Stimulated activated CD4-positive, alpha-beta T cell treated with anti-CD3 and anti-CD28 coated beads, Interleukin-4, amount 100 ng/mL, for 24 hours (primary cell): ENCODE data around the gene TMEFF1.
A peak's percentile ranks its signal among the peaks of the same experiment; 100 is the strongest.
"Not testable (repeated sequence)": the region's sequence is repeated elsewhere in the genome, so short reads cannot be mapped to it uniquely, and the experiment has no call there.

Experiments
- DNase-seq: peaks from one replicate; pipeline ENCODE4 v3.0.0-alpha.2; 2020

TMEFF1 gene, protein sequence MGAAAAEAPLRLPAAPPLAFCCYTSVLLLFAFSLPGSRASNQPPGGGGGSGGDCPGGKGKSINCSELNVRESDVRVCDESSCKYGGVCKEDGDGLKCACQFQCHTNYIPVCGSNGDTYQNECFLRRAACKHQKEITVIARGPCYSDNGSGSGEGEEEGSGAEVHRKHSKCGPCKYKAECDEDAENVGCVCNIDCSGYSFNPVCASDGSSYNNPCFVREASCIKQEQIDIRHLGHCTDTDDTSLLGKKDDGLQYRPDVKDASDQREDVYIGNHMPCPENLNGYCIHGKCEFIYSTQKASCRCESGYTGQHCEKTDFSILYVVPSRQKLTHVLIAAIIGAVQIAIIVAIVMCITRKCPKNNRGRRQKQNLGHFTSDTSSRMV

DNA sequence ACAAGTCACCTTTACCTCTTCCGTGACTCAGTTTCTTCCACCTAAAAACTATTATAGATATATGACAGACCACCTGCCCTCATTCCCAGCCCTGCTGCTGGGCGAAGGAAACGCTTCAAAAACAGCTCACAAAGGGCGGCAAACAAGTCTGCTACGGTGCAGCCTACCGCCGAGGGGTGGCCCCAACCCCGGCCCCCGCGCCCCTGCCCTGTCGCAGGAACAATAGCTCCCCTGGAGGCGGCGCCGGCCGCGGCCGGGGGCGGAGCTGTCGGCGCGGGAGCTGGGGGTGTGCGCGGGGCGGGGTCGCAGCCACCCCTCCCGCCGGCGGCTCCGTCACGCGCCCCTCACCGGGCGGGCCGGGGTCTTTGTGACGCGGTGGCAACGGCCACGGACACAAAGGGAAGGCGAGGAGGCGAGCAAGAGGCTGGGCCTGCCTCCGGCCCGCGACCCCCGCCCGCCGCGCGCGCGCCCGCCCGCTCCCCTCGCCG, at the start of gene TMEFF1:
Gene TMEFF1, plus strand, starts transcription at position 362 of the 488 bp plus-strand sequence. CDS start 396 bp downstream, outside the sequence.
- DNase-seq = peak; percentile 22

DNA sequence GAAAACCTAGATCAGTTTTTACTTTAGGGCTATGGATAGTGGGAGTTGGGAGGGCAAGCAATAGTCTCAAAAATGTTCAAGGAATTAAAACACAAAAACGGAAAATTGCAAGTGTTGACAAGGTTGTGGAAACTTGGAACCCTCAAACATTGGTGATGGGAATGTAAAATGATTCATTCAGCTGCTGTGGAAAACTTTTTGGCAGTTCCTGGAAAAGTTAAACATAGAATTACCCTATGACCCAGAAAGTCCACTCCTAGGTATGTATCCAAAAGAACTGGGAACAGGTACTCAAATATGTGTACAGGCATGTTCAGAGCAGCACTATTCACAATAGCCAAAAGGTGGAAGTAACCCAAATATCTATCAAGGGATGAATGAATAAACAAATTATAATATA, 47.2 kb upstream of the TMEFF1 start:
- no peak for DNase-seq

DNA sequence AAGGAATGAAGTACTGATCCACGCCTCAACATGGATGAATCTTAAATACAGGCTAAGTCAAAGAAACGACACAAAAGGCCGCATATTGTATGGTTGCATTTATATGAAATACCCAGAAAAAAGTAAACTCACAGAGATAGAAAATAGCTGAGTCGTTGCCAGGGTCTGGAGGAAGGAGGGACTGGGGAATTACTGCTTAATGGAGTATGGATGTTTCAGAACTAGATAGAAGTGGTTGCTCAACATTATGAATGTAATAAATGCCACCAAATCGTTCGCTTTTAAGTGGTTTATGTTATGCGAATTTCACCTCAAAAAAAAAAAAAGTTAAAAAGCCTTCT, 46.8 kb upstream of the TMEFF1 start:
- no peak for DNase-seq

DNA sequence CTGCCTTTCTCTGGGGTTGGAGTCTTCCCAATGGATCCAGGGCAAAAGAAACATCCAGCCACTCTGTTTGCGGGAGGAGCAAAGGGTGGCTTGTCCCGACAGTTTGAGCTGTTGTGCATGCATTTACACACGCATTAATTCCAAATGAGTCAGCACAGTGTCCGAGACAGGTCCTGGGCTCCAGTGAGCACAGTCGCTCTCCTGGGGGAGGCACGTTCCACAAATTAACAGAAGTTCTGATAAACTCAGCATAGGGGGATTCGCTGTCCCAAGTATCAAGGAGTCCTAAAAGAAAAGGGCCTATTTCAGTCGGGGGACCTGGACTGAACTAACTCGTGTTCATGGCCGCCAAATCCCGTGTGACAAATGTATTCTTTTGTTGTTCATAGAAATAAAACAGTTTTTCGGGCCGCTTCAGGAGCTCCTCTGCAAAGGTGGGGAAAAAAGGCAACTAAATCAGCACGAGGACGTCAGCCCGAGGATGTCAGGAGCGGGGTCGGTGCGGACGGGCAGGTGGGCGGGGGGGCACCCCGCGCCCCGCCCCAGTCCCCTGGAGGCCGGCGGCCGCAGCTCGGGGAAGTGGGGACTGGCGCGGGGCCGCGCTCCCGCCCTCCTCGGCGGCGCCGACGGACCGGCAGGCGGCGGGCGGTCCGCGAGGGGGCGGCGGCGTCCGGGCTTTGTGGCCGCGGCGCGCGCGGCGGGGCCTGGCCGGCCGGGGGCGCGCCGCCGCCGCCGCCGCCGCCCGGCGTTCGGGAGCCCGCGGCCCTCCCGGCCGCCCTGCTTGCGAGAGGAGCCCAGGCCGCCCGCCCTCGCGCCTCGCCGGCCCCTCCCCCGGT, 46.2 kb upstream of the TMEFF1 start, which contains the start of gene MSANTD3:
Gene MSANTD3, plus strand, starts transcription at position 614 of the 836 bp plus-strand sequence. CDS start 14,796 bp downstream, outside the sequence.
- DNase-seq = peak; percentile 37

DNA sequence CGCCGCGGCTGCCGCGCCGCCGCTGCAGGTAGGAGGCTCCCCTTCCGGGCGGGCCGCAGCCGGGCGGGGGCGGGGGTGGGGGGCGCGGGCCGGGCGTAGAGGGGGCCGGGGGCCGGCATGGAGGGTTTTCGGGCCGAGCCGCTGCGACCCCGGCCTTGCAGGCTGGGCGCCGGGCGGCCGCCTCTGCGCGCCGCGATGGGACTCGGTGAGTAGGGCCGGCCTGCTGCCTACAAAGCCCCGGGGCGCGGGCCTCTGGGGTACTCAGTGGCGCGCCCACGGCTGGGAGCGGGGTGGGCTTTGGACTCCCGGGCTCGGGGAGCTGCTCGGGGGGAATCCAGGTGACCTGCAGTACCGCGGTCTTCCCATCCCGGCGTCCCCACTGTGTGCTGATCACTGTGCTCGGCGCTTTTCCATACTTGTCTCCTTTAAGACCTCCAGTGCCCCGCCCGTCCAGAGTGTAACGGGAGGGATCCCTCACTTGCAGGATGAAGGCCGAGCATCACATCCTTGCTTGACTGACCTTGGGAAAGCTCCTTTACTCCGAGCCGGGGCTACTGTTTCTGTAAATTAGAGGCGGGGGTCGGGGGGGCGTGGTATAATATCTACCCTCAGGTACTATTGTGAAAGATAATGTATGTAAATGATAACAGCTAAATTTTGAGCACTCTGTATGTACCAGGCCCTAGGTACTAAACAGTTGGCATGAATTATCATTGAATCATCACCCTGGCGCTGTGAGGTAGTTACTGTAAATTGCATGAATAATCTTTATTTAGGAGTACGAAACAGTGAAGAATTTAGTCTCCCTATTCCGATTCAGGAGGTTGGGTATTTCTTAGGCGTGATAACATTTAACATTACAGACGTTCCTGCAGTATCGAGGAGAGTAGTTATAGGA, 45.3 kb upstream of the TMEFF1 start:
- DNase-seq = peak; percentile 22

DNA sequence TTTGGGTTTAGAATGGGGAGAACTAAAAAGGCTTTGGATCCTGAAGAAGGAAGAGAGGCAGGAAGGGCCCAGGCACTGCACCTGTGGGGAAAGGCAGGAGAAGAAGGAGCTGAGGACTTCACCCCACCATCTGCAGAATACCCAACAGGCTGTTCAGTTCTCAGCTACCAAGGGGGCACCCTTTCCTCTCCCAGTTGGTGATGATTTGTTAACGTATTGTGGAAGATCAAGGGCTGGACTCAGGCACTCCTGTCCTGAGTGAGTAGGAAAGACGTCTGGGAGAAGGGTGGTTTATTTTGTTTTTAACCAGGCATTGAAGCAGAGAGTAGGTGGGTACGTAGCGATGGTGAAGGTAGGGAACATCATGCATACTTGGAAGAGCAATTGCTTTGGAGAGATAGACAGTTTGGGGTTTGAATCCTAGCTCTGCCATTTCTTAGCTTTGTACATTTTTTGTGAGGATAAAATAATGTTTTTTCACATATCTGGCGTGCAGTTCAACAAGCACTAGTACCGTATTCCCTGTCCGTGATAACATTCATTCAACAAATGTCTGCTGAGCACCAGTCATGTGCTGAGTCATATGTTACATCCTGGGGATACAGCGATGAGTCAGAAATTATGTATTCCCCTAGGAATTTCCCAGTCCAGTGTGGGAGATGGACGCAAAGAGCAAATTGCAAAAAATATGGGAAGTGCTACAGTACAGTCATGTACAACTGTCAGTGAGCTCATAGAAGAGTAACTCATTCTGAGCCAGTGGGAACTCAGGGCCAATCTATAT, 43.9 kb upstream of the TMEFF1 start:
- no peak for DNase-seq

DNA sequence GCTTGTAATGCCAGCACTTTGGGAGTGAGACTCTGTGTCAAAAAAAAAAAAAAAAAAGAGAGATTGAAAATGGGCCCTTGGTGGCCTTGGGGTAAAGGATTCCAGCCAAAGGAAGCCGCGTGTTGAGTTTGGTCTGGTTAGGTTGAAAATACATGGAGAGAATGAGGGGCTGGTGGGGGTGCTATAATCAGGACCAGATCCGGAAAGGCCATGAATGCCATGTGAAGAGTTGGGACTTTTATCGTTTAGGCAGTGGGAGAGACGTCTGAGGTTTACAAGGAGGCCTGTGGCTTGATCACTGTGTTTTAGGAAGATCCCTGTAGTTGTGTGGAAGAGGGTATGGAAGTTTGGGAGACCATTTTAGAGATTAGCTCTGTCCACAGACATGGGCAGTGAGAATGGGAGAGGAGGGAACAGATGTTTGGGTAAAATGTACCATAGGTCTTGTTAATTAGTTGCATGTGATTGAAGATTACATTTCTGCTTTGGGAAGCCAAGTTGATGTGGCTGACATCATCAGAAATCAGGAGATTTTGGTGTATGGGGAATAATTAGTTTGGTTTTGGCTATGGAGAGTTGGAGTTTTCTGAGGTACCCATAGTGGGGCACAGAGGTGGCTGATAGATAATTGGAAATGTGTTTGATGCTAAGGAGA, 42.5 kb upstream of the TMEFF1 start:
- DNase-seq = no peak

DNA sequence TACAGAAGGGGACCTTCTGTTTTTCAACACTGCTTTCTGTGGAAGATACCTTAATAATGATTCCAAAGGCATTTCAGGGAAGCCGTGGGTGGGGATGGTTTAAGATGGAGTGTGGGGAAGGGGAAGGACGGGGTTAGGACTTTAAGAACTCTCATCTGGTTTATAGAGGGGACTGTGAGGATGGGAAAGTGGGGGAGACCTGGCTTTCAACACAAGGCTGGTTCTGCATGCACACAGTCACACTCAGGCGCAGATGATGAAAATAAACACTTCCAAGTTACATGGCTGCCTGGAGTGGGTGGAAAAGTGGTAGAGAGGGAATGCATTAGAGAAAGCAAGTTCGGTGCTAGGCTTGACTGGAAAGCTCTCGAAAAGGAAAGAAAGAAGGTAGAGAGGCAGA, 41.1 kb upstream of the TMEFF1 start:
- DNase-seq = no peak

DNA sequence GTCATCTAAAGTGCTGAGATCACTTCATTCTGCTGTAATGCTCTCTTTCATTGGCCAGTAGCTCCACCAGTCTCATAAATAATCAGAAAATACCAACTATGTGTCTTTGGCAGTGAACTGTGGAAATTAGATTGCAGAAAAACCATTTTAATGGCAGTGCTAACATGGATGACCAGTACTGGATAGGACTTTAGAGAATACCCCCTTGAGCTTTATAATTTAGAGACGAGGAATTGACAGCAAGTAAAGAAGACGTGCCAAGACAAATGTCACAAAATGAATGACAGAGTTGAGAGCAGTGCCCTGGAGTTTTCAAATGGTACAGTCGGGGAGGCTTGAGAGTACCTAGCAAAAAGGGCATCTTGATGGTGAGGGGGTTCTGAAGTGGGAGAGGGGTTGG, 40.2 kb upstream of the TMEFF1 start:
- DNase-seq = no peak

DNA sequence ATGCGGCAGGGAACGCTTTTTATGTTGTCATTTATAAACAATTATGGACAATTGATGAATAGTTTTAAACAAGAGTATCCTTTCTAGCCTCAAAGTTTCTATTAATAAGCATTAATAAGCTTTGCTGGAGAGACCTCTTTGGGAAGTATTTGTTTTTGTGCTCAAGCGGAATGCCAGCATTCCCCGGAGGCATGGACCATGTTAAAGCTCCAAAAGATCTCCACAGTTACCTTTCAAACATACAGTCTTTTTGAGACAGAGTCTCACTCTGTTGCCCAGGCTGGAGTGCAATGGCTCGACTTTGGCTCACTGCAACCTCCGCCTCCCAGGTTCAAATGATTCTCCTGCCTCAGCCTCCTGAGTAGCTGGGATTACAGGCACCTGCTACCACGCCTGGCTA, 36.4 kb upstream of the TMEFF1 start:
- DNase-seq = no peak

DNA sequence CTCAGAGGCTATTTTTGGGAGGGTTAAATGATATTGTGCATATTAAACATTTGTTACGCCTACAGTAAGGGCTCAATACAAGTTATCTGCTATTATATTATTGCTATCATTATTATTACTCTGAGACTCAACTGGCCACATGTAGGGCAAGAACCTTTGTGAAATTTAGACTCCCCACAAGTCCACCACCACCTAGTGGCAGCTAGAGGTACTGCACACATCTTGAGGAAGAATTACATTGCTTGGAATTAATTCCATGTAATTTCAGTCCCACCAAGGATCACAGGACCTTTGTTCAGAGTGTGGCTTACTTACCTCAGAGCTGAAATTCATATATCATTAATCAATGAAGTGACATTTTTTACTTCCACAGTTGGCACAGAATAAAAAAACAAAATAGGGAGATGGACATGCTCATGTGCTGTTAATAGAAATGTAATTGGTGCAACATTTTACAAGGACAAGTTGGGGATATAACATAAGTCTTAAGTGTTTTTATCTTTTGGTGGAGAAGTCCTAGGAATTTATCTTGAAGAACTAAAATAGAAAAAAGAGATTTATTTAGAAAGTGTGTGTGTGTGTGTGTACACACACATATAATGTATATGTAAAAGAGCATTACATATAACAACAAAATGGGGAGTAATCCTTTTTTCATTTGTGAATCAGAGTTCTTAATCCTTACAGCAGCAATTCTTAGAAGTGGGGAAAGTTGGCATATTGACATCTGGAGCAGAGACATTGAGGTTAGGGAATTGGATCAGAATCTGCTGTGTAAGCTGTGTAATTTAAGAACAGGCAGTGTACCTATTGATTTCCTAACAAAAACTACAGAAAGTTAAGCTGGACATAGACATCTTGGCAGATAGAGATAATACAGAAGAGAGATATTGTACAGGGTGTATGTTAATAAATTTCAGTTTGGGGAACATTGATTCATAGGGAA, 34.8 kb upstream of the TMEFF1 start:
- DNase-seq = peak; percentile 74

DNA sequence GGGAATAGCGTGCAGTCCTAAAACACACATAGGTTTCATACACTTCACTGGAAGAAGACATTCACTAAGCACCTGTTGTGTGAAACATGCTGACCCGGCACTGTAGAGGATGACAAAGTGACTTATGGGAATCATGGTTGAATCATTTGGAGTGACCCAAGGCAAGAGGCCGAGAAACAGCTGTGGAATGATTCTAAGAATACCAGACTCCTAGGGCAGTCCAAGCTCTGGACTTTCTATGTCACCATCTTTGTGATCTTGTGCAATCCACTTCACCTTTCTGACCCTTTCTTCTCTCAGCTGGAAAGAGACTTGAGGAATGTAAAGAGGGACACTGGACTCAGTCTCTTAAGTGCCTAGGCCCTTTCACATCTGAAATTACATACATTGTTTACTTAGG, 32.9 kb upstream of the TMEFF1 start:
- DNase-seq = no peak

DNA sequence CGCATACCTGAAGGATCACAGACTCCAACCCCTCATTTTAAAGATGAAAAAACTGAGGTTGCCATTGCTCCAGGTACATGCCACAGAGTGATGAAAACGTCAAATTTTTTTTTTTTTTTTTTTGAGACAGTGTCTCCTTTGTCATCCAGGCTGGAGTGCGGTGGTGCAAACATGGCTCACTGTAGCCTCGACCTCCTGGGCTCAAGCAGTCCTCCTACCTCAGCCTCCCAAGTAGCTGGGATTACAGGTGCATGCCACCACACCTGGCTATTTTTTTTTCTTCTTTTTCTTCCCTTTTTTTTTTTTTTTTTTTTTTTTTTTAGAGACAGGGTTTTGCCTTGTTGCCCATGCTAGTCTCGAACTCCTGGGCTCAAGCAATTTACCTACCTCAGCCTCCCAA, 32.5 kb upstream of the TMEFF1 start:
- not testable (repeated sequence) for DNase-seq

DNA sequence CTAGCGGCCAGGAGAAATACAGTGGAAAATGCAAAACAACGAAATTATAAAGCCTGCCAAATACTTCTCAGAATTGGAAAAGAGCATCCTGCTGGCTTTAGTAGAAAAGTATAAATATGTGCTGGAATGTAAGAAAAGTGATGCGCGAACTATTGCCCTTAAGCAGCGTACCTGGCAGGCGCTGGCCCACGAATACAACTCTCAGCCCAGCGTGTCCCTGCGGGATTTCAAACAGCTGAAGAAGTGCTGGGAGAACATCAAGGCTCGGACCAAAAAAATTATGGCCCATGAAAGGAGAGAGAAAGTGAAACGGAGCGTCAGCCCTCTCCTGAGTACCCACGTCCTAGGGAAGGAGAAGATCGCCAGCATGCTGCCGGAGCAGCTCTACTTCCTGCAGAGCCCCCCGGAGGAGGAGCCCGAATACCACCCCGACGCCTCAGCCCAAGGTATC, 31.0 kb upstream of the TMEFF1 start:
- DNase-seq = no peak

DNA sequence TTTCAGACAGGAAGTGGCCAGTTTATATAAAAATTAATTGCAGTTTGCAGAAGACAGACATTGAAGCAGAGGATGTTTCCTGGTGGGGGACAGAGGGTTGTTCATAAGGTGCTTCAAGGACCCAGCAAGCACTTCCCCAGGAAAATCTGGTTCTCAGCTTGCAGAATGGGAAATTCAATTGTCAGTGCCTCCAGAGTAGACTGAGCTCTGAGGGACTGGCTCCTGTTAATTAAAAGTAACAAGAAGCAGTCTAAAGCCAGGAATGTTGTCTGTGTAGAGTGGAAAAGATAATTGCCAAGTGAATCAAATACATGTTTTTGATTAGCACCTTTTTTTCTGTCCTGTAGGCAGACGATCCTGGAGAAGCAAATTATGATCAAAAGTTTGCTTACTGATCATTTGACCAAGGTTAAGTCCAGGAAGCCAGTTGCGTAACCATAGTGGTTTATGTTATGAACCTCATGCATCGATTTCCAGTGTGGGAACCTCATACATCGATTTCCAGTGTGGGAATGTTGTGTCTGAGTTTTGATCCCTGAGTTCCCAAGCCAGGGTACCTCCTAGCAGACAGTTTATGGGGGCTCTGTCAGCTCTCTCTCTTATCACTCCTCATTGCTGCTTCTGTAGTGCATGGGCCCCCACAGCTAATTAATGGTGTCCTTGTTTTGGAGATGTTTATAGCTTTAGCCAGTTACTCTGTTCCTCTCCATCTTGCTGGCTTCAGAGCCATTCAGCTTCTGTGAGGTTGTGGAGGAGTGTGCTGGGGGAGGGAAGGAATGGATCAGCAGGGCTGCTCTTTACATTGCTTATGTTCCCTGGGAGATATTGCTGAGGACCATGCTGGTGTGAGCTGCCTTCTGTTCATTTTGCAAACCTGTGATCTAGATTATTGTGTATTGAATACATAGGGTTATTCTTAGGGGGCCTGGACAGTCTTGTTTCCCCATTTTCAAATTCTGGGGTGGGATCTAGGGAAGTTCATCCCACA, 28.9 kb upstream of the TMEFF1 start:
- no peak for DNase-seq

DNA sequence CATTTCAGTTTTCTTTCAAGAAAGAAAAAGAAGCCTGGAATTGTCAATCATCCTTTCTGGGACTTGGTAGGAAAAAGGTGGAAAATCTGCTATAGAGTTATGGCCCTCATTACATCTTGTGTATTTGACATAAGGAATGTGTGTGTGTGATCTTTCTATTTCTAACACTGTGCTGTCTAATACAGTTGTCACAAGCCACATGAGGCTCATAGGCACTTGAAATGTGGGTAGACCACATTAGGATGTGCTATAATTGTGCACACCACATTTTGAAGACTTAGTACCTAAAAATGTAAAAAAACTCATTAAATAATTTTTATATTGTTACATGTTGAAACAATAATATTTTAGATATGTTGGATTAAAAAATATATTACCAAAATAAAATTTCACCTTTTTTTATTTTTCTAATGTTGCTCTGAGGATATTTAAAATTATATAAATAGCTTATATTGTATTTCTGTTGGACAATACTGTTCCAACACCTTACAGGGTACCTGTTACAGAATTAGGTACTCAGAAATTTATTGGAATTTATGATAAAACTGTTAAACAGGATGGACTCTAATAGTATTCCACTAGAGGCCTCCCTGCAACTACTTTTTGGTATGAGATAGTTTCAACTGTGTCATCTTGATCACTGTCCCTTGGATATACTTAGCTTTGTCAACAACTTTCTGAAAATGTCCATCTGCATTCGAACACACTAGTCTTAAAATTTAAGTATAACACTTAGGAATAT, 27.6 kb upstream of the TMEFF1 start:
- no peak for DNase-seq

DNA sequence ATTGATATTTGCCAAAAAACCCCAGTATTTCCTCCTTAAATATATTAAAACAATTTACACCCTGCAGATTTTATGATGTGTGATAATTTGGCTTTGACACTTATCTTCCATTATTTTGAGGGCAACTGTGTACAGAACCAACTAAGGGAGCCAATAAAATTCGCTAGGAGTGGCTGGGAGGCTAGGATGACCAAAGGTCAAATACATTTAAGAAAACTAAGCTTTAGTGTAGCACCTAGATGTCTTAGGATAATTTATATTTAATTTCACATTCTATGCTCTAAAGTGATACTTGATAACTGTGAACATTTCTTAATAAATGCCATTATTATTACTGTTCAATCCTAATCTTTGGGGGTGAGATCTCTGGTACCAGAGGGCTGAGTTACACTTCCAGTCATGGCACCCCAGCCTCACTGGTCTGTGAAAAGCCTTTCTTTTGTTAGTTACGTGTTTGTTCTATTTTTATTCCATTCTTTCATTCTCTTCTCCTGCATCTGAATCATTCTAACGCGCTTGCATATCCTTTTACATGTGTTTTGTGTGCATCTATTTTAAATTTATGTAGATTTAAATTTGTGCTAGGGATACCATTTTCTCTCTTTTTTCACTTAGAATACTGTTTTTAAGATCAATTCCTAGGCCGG, 26.9 kb upstream of the TMEFF1 start:
- DNase-seq = no peak

DNA sequence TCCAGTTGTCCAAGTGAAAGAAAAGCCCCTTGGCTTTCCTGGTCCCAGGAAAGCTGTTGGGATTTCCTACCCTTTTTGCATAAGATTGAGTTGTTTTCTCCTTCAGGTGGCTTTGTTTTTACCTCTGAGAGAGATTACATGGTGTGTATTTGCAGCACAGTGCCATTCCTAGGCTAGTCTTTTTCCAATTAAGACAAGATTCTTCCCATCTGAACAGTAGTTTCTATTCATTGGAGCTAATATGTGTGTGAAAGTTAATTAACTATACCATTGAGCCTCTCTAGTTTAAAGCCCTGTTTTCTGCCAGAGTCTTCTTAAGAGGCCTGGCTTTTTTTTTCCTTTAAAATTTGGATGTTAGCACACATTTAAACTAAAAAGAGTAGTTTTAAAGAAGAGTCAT, 25.9 kb upstream of the TMEFF1 start:
- DNase-seq = no peak
